Kidney tubule cell (primary cell): ENCODE data around the gene RAB22A.

Experiments
- DNase-seq: peaks from one replicate; pipeline ENCODE4 v3.0.0-alpha.2; 2018; ENCODE audit warnings: low spot score

The RAB22A gene

DNA sequence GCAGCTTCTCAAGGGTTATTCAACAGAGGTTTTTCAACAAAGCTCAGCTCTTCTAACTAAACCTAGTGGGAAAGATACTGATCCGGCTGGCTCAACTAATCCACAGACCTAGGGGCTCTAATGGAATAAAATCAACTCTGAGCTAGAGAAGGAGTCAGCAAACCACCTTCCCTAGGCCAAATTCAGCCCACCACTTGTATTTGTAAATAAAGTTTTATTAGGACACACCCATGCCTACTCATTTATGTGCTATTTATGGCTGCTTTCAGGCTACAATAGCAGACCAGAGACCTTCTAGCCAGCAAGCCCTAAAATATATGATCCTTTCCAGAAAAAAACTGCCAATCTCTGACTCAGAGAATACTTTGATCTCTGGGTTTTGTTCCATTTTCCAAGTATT is 6.0 kb upstream of the RAB22A start:
- no peak for DNase-seq

DNA sequence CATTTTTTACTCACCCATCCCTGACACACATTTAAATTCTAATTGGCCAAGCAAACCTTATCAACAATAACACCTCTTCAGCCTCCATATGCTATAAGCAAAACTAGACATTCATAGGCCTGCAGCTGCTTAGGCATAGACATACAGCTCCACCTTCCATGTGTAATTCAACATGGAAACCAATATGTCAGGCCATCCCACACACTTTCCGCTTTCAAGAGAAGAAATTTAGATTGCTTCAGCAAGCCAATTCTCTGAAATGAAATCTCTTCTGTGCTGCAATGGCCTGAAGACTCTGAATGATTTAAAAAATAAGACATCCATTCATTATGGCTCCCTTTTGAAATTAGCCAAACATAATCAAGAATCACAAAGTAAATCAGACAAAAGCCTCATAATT is 4.5 kb upstream of the RAB22A start:
- no peak for DNase-seq

DNA sequence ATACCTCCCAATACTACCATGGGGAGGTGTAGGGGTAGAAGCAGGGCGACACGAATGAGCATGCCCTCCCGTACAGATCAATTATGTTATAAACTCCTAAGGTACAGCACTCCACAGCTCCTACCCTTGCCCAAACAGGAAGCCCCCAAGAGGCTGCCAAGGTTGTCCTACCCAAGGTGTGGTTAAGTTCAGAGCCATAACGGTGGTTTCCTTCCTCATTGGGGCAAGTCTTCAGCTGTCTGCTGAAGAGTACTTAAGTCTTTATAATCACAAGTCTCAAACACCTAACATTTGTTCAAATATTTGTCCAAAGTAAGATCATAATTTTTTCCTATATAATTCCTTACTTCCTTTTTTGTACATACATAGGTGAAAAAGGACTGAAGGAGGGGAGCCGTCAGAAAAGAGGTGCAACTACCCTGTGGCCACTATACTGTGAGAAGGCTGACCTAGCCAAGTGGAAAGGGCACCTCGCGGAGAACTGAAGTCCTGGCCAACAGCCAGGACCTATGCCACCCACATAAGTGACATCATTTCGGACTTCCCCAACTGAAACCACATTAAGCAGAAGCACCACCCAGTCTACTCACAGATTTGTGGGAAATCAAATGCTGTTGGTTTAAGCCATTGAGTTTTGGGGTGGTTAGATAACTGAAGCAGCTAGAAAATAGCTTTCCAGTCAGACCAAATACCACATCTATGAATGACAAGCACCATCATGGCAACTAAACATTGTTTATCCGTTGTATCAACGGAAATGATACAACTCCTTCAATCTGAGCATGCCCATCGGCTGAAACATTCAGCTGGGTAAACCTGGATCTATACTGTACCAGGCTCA is 2.9 kb upstream of the RAB22A start:
- DNase-seq: peak; percentile 99

DNA sequence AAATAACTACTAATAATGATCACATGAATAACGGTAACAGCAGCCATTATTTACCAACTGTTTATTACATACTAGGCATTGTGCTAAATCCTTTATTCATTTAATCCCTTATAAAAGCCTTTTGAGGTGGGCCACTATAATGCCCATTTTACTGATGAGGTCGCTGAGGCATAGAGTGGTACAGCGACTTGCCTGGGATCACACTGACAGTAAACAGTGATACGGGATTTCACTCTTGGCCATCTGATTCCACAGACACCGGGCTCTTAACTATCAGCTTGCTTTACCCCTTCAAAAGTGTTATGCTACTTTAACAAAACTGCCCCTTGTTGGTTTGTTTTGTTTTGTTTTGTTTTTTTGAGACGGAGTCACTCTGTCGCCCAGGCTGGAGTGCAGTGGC is 2.2 kb upstream of the RAB22A start:
- no peak for DNase-seq

DNA sequence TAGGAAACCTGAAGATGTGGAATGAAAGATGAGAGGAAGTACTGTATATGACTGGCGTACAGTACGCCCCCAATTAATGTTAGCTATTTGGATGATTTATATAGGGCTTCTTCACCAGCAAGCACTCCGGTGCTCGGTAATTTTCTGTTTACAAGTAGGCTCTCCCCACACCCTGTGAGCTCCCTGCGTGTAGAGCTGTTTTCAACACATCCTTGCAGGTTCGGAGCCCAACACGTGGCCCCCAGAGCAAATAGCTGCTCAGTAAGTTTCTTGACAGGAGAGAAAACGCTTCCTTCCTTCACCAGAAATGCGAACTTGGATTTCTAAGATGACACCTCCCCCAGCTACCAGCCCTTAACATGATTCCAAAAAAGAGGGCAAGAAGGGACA is 1.2 kb upstream of the RAB22A start:
- no peak for DNase-seq

DNA sequence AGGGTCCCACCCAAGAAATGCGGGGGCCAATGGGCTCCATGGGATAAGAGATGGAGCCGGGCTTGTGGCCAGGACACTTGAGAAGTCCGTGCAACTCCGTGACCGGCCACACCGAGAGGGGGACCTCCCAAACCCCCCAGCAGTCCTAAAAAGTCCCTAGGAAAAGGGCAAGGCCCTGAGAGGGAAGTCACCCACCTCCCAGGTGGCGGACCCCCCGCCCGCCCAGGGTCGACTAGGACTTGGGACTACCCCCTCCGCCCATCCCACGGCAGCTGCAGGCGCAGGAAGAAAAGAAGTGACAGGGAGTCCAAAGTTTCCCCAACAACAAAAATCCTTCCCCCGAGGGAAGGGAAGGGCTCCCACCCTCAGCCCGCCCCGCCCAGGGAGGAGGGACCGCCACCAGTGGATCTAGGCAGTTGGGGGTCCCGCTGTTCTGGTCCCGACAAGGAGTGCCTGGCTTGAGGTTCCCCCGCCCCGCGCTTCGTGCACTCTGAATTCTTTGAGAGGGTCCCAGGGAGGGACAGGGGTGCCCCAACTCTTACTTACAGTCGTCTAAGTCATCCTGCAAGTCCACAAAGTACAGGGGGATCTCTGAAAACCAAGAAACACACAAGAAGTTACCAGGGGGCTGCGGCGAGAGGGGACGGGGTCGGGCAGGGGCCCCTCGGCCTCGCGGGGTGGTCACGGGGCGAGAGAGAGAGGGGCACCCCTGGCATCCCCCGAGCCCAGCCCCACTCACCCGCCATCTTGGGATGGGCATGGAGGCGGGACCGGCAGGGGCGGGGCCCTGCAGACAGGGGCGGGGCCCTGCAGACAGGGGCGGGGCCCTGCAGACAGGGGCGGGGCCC is 611 bp upstream of the RAB22A start:
- peak; percentile 61 for DNase-seq

DNA sequence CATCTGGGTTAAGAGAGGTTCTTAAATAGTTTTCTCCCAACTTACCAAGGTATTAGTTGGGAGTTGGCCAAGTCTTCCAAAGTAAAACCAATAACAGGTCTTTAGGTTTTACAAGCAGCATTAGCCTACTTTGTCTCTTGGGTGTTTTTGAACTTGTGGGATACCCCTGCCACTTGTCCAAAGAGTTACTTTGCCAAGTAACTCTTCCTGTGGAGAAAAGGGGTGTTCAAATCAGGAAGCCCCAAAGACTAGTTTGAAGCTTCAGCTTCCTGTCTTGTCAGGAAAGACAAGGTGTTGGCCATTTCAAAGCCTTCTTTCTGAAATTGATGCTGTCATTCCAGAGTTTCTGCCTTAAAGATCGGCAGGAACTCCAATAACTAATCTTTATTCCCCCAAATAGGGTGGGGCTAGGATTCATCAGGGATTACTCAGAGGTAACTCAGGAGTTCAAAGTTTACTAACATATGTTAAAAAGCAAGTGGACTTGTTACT is 822 bp downstream of the RAB22A start:
- peak; percentile 63 for DNase-seq

DNA sequence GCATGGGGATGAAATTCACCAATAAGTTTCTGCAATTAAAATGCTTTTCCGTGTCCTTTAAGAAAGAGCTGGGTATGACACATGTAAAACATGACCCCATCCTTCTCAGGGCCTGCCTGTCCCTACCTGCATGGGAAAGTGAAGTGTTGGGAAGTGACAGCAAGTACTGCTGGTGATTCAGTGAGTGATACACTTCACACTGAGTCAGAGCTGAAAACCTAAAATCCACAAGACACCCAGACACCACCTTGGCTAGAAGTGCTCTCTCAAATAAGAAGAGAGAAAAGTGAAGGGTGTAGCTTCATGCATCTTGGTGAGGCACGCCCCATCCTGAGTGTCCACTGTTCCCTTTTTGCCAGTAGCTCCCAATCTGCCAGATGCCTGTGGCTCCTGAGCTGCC is 3.3 kb downstream of the RAB22A start:
- DNase-seq: peak; percentile 74

DNA sequence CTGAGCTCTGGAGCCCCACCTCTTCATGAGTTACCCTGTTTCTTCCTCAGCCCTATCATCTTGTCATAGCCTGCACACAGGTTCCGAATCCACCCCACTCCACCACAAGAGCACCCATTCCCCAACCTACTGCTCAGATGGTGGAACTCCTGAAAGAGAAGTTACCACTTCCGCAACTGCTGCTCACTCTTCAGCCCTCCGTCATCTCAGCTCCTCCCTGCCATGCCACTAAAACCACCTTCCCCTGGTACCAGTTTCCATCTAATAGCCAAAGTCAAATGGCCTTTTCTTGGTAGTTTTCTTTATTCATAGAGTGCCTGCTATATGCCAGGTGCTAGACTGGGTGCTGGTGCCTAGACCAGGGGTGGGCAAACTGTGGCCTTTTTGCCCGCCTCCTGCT is 3.9 kb downstream of the RAB22A start:
- DNase-seq: no peak

DNA sequence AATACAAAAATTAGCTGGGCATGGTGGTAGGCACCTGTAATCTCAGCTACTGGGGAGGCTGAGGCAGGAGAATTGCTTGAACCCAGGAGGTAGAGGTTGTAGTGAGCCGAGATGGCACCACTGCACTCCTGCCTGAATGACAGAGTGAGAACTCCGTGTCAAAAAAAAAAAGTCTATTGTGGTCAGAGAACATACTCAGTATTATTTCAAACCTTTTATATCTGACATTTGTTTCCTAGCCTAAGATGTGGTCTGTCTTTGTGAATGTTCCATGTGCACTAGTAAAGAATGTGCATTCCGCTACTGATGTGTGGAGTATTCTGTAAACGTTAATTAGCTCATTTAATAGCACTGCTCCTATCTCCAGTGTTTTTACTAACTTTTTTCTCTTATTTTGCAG is 11.7 kb downstream of the RAB22A start:
- DNase-seq: no peak

DNA sequence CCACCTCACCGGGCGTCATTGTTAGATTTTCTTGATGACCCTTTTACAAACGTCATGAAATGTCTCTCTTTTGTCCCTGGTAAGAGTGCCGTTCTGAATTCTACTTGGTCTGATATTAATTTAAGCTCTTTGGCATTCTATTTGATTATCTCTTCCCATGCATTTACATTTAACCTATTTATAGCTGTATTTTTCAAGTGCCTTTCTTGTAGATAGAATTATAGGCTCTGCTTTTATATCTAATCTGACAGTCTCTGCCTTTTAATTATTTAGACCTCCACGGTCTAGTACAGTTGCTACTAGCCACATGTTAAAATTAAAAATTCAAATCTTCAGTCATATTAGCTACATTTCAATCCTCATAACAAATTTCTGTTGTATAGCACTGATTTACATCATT is 12.6 kb downstream of the RAB22A start:
- DNase-seq: no peak

DNA sequence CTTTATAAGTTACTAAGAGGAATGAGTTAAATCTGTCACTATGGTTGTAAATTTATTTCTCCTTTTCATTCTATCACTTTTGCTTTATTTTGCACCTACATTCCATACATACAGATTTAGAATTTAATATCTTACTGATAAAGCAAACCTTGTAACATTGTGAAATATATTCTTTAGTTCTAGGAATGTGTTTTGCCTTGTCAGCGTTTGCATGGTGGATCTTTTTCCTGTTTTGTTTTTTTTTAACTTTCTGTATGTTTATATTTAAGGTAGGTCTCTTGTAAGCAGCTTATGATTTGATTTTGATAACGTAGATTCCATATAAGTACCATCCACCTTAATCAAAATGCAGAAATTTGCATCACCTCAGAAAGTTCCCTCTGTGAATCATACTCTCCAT is 16.4 kb downstream of the RAB22A start:
- no peak for DNase-seq

DNA sequence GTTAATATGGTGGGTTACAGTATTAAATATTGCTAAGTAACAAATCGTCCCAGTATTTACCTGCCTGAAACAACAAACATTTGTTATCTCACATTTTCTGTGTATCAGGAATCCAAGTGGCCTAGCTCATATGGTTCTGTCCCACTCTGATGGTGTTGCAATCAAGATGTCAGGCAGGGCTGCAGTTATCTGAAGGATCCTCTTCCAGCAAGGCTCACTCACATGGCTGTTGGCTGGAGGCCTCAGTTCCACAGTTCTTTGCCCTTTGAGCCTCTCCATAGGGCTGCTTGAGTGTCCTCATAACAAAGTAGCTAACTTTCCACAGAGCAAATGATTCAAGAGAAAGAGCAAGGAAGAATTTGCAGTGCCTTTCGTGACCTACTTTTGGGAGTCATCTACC is 17.7 kb downstream of the RAB22A start:
- no peak for DNase-seq

DNA sequence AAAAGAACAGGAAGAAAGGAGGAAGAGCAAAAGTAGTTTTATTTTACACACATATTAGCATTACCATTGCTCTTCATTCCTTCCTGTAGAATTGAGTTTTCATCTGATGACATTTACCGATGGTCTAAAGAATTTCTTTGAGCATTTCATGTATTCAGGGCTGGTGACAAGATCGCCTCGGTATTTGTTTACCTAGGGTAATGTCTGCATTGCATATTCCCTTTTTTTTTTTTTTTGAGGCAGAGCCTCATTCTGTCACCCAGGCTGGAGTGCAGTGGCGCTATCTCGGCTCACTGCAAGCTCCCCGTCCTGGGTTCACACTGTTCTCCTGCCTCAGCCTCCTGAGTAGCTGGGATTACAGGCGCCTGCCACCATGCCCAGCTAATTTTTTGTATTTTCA is 19.3 kb downstream of the RAB22A start:
- DNase-seq: no peak

DNA sequence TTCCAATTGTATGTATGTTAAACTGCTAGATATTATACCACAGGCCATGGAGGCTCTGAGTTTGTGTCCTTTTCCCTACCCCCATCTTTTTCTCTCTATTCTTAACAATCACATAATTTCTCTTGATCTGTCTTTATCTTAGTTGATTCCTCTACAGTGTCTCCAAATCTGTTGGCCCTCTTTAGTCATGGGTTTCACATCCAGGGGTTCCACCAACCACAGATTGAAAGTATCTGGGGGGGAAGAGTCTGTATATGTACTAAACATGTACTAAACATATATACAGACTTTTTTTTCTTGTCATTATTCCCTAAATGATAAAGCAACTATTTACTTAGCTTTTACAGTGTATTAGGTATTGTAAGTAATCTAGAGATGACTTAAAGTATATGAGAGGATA is 20.2 kb downstream of the RAB22A start:
- DNase-seq: no peak

DNA sequence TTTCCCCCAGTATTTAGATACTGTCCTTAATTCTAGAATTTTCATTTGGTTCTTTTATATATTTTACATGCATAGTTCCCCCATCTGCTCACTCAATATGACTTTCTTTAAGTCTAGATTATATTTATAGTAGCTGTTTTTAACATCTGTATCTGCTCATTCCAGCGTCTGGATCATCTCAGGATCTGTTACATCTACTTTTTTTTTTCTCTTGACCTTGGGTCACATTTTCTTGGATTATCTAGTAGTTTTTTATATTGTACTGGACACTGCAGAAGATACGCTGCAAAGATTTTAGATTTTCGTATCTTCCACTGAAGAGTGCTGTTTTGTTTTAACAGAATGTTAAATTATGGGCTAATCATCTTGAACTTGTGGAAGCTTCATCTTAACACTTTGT is 20.7 kb downstream of the RAB22A start:
- DNase-seq: no peak

DNA sequence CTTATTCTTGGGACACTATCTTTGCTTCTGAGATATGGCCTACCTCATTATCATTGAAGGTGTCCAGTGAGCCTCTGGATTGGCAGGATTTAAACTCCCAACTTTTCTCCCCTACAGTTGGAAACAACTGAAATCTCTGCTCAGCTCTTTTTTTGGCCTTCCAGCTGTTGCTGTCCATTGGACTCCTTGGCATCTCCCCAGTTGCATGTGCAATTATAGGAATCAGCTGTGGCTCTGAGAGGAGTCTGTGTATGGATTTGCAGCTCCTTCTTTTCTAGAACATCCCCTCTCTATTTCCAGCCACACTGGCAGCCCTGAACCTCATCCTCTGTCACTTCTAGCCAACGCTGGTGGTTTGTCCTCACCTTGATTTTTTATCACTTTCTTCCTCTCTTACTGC is 21.2 kb downstream of the RAB22A start:
- DNase-seq: no peak

DNA sequence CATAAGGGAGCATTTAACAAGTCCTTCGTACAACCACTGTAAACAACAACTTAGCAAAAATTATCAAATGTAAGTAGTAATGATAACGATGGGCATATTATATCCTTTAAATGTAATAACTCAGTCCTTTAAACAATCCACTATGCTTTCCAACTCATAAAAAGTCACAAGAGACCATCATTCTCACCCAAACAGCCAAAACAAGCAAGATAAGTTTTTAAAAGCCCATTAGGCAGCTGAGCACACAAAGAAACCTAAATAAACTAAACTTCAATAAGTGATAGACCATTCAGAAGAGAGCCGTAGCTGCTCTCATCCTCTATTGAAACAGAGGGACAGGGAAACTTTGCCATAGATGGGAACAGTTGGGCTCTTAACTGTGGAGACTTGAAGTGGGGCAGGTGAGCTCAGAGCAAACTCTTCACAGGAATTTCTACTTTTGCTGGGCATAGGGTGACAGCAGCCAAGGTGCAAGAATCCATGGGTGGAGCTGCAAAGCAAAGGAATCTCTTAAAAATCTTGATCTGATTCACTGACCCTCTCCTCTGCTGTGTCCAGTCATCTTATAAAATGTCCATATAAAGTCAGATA is 22.5 kb downstream of the RAB22A start:
- DNase-seq: no peak

DNA sequence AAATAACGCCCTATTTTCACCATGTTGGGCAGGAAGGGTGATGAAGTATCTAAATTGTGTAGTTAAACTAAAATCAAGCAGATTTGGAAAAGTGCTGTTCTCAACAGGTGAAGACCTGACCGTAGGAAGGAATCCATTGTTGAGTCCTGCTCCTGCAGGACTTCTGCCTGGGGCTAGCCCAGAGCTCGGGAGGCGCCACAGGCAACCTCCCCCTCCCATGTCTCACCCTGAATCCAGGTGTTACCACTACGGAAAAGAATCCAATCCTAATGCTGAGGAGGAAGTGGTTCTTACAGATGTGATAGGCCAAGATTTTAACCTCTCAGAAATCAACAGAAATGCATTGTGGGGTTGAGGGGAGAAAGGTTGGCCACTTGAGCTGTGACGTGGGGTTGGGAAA is 30.2 kb downstream of the RAB22A start:
- no peak for DNase-seq

DNA sequence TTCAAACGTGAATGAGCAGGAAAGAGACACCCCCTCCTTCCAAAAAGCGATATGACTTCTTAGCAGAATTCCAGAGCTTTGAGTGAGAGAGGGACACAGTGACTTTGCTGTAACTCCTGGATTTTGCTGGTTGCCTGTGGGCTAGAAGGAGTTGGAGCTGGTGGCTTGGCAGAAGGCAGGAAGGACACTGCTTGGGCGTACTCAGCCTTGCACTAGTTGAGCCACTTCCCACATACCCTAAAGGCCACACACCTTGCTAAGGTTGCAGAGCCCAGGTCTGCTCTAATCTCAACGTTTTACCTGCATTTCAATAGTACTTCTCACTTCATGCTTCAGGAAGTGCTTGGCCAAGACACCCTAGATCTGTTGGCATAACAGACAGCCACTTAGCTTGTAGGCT is 30.6 kb downstream of the RAB22A start:
- DNase-seq: no peak

DNA sequence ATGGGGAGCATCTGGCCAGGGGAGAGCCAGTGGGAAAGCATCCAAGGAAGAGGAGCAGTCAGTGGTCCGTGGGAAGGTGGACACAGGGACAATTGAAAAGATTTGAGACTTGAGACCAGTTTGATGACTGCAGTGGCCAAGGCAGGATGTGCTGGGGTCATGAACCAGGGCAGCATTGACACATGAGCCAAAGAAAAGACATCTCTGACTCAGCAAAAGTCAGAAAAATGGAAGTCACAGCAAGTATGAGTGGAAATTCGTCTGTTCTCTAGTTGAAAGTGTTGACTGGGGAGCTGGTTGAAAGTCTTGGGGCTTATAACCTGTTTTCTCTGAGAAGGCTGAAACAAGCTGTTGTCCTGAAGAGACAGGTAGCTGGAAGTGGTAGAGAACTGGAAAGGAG is 31.3 kb downstream of the RAB22A start:
- DNase-seq: peak; percentile 44

DNA sequence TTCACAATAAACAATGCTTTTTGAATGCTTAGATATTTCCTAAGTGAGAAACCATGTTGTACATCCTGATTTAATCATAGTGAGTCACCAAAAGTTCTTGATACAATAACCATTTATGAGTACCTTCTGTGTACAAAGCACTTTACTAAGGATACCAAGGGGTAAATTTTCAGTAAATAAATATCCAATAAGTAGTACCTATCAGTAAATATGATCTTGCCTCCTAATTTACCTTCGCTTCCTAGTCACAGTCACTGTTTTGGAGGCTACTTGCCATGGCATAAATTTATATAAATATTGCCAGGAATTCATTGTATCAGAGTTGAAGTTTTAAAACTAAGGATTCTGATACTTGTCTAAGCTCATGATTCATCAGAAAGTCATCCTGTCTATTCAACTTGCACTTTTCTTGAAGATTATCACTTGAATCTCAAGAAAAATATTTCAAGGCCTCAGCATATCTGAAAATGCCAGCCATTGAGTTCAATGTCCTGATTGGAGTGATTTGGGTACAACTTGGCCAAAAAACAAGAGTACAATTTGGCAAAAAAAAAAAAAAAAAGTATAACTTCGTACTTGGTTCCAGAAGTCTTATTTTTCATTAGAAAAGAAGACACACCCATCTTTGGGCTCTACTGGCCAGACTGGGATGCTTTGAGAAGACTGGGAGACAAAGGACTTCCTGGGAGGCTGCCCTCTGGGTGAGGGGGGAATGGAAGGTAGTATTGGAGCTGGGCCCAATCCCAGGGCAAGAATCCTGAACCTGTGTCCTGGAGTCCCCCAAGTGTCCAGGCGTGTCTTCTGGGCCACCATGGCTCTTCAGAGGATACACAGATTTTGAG is 32.8 kb downstream of the RAB22A start:
- DNase-seq: peak; percentile 67
